Ammon's horn (tissue), 1 donor: ENCODE results near the gene AGPAT2.
A peak's percentile ranks its signal among the peaks of the same experiment; 100 is the strongest.

Experiments used
- DNase-seq: peaks from one replicate; pipeline ENCODE4 v3.0.0-alpha.2; 2016; ENCODE audit warnings: low spot score

Gene AGPAT2

DNA sequence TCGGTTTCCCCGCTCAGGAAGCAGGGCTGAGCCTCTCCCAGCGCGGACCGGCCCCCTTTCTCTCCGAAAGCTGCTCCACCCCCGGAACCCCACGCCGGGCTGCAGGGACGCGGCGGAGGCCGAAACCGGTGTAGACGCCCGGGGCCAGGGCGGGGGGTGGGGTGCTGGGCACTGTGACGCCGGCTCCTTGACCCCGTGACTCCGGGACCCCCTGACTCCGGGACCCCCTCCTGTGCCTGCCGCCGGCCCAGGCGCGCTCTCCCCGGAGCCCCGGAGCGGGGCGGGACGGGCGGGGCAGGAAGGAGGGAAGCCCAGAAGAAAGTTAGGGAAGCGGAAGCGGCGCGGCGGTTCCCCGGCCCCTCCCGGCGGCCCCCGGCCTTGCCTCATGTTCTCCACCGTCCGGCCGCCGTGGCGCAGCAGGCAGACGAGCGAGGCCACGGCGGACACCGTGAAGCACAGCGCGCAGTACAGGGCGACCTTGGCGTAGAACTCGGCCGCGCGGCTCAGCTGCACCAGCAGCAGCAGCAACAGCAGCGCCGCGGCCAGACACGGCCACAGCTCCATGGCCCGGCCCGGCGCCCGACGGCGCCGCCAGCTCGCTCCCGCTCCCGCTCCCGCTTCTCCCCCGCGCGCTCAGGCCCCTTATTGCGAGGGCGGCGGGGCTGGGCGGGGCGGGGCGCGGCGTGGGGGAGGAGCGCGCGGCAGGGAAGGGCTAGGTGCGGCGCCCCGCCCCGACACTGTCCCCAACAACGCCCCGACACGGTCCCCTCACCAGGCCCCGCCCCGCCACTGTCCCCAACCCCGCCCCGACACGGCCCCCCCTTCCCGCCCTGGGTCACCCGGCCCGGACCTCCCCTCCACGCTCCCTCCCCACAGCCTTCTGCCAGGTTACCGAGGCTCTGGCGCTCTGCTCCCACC is at the start of gene AGPAT2:
AGPAT2 (minus strand) TSS at position 664 of the 918 bp plus-strand sequence; CDS start at position 564, 100 bp downstream.
- DNase-seq: peak; percentile 34

DNA sequence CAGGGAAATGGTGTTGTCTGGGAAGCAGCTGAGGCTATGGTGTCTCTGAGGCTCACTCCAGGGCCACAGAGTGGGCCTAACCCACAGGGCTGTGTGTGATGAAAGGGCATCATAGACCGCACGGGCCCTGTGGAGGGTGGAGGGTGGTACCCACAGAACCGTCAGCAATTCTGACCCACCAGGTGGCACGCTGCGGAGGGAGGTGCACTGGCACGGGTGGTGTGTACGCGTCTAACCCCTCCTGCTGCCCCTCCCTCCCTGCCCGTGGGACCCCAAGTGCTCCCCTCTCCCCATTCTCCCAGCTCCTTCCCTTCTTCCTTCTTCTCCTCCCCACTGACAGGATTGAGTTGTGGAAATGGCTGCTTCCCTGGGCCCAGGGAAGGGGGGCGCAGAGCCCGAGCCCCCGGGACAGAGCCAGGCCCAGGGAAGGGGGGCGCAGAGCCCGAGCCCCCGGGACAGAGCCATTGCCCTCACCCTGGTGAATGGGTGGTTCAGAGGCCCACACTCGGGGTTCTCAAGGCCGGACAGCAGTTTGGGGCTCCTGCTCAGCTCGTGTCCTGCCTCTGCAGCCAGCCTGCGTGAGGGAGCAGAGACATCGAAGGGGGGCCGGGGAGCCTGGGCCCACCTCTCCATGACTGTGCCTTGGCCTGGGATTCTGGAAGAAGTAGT is 48.7 kb upstream of the AGPAT2 start:
- DNase-seq: no peak

DNA sequence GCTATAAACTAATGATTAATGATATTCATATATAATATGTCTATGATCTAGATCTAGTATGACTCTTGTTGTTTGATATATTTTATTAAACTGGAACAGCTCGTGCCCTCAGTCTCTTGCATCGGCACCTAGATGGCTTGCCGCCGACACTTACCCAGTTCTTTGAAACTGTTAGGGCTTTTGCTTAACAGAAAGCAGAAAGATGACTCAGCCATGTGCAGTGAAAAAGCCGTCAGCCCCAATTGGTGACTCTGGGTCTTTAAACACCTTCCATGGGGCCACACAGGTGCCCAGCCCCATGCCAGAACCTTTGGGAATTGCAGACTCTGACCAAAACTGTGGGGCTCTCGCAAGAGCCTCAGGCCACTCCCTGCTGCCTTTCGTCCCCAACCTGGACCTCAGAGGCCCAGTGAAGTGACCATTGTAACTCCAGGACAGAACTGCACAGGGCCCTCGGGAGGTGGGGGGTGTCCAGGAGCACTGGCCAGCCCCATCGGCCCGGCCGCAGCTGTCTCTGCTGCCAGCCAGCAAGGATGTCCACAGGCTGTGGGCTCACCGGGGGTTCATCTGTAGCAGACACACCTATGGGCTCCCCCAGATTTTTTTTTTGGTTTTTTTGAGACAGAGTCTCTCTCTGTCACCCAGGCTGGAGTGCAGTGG is 47.7 kb upstream of the AGPAT2 start:
- no peak for DNase-seq

DNA sequence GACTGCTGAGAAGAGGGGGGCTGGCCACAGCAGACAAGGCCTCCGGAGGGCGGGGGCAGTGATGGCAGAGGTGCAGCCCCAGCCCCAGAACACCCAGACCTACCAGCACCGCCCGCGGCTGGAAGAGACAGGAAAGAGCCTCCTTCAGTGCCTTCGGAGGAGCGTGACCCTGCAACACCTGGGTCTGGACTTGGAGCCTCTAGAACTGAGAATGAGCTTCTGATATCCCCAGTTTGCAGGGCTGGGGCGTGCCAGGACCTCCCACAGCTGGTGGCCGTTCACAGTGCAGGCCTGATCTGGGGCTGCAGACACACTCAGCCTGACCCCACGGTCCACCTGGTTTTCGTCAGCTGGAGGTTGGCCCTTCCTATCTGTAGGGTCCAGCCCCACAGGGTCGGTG is 46.4 kb upstream of the AGPAT2 start:
- no peak for DNase-seq

DNA sequence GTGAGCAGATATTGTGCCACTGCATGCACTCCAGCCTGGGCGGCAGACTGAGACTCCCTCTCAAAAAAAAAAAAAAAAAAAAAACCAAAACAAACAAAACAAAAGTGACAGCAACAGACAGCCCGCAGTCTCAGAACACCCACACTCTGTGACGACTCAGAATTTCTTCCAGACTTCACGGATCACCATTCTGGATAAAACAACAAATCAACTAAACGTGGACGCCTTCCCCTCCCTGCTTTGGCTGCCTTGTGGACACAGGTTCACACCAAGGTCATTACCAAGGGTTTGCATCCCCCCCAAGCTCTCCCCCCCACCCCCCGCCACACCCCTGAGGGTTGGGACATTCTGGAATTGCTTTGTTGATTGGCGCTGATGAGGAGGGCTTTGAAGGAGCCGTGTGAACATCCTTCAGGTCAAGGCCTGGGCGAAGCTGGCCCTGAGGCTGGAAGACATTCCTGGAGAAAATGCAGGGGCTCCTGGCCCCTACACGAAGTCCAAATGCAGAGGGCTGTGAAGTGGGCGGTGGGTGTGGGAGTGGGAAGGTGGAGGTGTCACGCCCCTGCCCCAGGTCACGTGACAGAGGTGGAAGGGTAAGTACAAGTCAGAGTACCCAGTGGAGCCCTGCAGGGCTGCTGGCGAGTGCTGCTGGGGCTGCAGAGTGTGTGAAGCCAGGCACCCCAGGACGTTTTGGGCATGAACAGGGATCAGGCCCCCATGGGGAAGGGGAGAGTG is 45.4 kb upstream of the AGPAT2 start:
- DNase-seq: no peak

DNA sequence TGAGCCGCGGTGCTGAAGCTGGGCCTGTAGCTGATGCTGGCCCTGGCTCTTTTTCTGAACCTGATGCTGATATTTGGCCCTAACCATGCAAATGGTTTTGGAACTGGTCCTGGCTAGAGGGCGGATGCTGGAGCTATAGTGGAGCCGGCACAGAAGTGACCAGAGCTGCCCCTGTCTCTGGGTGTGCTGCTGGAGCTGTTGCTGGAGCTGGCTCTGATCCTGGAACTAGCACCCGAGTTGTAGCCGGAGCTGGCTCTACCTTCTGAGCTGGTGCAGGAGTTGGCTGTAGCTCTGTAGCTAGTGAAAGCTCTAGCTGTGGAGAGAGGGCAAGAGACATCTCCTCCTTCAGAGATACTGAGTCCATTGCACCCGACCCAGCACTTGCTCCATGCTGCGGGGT is 42.7 kb upstream of the AGPAT2 start:
- DNase-seq: no peak

DNA sequence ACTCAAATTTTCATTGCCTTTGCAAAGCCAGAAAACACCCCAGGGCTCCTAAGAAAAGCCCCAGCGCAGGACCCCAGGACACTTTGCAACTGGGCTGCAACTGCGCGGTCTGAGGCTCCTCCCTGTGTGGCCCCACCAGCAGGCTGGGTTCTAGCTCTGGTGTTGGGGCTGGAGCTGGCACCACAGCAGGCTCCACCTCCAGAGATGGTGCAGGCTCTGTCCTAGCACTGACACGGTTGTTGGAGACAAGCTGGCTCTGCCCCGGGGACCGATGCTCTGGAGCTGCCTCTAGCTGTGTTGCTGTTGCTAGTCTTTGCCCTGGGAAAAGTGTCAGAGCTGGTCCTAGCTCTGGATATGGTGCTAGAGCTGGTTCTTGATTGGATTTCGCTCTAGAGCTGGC is 41.9 kb upstream of the AGPAT2 start:
- DNase-seq: no peak

DNA sequence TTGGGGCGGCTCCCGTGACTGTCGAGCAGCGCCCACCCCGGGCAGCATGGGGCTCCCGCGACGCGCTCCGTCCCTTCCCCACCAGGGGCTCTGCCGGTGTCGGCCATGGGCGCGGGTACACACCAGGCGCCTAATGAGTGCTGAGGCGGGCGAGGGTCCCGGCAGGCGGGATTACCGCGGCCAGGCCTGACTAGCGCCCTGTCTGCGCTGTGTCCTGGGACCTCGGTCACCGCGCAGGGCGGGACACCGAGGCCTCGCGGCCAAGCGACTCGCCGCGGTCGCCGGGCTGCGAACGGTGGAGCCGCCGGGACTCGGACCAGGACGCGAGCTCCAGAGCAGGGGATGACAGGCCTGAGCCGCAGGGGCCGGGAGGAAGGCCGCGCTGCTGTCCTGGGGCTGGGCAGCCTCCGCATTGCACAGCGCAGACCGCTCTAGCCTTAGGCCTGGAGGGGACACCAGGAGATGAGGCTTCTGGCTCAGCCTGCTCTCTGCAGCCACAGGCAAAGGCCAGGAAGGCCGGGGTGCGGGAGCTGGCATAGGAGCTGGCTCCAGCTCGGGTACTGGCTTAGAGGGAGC is 41.4 kb upstream of the AGPAT2 start:
- no peak for DNase-seq

DNA sequence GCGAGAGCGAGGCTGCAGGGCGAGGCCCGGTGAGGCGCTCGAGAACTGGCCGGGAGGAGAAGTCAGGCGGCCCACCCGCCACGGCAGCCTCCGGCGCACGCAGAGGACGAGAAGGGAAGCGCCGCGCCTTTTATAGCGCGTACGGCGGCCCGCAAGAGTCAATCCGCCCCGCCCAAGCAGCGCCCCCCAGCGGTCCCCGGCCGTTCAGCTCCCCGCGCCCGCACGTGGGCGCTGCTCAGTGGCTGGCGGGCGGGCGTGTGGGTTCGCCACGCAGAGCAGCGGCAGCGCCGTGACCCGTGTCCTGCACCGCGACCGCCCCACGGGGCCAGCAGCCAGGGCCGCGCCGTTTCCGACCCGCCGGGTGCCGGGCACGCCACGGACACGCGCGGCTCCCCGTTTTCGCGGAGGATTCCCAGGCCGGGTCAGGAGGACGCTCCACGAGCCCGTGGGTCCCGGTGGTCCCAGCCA is 40.9 kb upstream of the AGPAT2 start:
- peak; percentile 77 for DNase-seq

DNA sequence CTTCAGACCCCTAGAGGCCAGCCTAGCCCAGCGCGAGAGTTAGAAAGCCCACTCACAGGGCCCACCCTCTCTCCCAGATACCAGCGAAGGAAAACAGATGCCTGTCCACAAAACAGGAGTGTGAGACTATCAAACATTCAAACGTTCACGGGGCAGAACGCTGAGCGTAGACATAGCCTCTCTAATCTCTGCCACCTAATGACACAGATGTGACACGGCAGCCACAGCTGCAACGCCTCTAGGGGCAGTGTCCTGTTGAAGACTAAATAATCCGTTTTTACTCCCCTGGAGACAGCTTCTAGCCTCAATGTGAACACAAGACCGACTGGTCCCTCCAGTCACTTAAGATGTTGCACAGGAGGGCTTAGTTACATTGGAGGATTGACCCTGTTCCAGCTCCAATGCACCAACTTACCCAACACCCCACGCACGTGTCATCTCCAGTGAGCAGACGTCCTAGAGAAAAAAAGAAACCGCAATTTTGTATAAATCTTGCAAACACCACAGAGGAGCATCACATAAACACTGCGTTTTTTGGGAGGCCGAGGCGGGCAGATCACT is 39.5 kb upstream of the AGPAT2 start:
- DNase-seq: no peak

DNA sequence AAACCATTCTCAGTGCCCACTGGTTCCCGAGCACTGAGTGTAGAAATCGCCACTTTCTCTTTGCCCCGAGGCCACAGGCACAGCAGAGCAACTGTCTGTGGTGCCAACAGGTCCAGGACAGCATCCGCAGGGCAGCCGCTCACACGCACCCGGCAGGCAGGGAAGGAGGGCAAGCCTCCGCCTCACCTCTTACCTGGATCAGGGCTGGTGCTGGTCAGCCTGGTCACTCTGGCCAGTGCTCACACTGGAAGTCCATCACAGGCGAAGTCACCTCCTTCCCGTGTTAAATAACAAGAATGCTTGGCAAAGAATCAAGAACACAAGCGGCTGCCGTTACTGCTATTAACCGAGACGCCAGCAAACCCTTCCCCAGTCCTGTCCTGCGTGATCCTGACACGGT is 38.9 kb upstream of the AGPAT2 start:
- DNase-seq: no peak

DNA sequence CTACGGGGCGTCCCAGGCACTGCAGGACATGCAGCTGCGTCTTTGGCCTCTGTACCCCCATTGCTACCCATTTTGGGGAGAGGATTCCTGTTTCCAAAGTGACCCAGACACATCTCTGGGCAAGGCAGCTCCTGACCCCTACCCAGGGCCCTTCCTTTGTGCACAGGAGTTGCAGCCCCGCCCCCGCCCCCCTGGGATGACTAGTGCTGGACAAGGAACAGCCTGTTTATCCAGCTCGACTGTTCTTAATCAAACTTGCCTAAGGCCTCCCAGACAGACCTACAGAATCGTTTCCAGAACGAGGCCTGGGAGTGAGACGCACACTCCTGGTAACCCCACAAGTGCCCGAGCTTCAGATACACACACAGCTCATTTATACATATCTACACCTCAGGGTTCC is 38.4 kb upstream of the AGPAT2 start:
- DNase-seq: no peak

DNA sequence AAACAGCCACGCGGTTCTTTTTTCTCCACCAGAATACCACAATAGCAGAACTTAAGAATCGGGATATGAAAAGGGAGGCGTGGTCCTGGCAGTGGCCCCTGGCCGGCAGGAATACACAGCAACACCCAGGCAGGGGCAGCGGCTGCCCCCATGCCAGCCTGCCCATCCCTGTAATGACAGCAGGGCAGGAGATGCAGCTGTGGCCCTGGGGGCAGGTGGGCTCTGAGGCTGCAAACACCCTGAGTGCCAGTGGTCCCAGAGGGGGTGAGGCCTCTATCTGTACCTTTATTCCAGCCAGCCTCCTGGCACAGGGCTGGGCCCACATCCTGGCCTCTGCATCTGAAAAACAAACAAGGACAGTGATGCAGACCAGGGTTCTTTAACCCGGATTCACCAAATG is 37.5 kb upstream of the AGPAT2 start:
- no peak for DNase-seq

DNA sequence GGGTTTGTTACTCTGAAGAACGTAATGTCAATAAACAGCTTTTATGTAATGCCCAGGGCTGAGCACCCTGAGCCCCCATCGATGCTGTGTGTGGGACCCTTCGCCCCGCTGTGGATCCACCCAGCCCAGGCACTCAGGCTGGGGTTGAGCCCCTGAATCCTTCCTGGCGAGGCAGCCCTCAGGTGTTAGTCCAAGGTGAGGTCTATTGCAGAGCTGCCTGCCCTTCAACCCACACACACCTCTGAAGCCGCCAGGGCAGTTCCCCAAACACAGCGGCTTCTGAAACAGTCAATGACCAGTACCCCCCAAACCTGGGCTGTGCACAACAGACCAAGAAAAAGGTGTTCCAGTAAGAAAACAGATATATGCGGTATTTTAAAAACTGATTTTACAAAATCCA is 36.7 kb upstream of the AGPAT2 start:
- no peak for DNase-seq

DNA sequence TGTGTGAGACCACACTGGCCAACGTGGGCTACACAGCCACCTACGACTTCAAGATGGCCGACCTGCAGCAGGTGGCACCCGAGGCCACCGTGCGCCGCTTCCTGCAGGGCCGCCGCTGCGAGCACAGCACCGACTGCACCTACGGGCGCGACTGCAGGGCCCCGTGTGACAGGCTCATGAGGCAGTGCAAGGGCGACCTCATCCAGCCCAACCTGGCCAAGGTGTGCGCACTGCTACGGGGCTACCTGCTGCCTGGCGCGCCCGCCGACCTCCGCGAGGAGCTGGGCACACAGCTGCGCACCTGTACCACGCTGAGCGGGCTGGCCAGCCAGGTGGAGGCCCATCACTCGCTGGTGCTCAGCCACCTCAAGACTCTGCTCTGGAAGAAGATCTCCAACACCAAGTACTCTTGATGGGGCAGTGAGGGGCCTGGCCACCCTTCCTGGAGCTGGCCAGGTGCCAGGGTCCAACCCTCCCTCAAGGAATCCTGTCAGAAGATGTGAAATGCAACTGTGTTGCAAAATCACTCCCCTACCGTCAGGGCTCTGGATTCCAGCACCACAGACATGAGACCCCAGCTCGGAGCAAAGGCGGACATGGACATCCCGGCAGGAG is 36.2 kb upstream of the AGPAT2 start:
- DNase-seq: no peak

DNA sequence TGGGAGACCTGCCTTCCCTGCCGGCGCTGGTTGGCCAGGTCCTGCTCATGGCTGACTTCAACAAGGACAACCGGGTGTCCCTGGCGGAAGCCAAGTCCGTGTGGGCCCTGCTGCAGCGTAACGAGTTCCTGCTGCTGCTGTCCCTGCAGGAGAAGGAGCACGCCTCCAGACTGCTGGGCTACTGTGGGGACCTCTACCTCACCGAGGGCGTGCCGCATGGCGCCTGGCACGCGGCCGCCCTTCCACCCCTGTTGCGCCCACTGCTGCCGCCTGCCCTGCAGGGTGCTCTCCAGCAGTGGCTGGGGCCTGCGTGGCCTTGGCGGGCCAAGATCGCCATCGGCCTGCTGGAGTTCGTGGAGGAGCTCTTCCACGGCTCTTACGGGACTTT is 35.7 kb upstream of the AGPAT2 start:
- DNase-seq: no peak

DNA sequence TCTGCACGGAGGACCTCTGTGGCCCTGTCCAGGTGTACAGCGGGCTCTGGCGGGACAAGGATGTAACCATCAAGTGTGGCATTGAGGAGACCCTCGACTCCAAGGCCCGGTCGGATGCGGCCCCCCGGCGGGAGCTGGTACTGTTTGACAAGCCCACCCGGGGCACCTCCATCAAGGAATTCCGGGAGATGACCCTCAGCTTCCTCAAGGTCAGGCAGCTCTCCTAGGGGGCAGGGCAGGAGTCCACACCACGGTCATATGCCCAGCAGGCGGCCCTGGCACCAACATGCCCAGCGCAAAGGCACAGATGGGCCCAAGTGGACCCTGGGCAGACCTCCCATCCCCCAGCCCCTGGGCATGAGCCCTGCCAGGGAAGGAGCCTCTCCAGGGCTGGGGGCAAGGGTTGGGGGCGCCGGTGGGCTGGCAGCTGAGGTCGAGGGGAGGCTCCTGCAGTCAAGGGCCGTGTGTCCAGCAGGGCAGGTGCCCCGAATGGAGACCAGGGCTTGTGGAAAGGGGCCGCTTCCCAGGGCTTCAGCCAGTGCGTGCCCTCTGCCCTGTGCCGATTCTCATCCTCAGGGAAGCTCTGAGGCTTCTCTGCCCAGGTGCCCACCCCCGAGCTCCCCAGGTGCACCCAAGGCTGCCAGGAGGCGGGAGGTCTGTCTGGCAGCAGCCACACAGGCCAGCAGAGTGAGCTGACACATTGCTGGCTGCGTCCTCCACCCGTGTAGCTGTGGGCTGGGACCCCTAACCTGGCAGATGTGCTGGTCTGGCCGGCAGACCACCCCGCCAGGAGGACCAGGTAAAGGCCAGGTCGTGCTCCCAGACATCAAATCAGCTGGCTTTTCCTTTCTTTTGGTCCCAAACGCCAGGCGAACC is 35.1 kb upstream of the AGPAT2 start:
- DNase-seq: no peak

DNA sequence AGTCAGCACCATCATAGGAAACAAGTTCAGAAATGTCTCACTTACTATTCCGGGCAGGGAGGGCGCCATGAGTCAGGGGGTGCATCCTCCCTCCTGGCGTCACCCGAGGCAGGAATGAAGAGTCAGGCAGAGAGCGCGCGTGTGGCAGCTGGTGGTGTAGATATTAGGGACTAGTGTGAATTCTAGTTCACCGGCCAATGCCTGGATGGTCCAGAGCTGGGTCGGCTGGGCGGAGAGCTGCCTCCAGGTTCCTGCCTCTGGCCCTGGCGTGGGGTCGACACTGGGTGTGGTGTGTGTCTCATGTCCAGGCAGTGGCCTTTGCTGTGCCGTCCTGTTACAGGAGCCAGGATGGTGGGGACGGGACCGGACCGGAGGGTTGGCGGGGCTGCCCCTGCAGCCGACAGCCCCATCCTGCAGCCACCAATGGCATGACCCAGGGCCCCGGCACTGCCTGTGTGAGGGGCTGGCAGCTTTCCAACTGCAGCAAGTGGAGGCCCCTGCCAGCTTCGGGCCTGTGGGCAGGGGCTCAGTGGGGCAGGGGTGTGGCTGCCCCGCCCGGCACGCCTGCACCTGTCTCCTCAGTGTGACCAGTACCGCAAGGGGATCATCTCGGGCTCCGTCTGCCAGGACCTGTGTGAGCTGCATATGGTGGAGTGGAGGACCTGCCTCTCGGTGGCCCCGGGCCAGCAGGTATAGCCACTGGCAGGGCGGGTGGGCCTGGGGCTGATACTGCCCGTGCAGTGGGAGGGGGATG is 34.3 kb upstream of the AGPAT2 start:
- DNase-seq: no peak

DNA sequence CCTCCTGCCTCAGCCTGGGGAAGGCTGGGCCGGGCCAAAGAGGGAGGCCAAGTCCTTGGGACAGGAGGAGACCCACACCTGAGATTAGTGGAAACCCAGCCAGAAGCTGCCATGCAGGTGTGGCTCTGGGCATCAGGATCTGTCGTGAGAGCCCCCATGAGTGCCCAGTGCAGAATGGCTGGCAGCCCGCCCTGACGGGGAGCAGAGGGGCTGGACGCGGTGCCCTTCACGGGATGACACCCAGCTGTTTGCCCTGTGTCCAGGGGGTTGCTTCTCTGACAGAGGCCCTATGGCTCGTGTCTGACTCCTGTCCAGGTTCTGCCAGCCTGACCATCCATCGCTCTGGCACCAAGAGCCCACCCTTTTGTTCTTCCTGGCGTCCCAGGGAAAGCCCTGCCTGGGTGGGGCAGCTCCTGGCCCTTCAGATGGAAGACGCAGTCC is 33.7 kb upstream of the AGPAT2 start:
- no peak for DNase-seq
